NCI-H2196 (cell line): ENCODE data around the gene ASB13.

Source experiments
- DNase-seq: peaks from one replicate; lab custom pipeline; 2025; ENCODE audit not compliant: unreplicated experiment; lab: John Stamatoyannopoulos, UW

Gene ASB13

DNA sequence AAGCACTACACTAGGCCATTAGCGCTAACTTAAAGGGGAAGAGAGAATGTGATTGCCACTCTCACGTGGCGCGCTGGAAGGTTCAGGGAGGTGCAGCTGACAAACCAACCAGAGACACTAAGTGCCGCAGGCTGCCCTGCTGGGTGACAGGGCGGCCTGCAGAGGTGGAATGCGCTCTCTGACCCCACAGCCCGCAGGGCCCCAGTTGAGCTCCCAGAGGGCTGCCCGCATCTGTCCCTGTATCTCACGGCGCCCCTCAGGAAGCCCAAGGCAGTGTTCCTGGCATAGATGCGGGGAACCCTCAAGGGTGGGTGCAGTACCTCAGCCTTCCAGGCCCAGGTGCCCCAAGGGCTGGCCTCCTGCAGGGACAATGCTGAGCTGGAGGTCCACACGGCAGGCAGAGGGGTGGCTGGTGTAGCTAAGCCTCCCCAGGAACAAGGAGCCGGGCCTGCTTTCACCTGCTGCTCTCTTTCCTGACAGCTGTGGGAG, 75.0 kb downstream of the ASB13 start:
- no peak for DNase-seq

DNA sequence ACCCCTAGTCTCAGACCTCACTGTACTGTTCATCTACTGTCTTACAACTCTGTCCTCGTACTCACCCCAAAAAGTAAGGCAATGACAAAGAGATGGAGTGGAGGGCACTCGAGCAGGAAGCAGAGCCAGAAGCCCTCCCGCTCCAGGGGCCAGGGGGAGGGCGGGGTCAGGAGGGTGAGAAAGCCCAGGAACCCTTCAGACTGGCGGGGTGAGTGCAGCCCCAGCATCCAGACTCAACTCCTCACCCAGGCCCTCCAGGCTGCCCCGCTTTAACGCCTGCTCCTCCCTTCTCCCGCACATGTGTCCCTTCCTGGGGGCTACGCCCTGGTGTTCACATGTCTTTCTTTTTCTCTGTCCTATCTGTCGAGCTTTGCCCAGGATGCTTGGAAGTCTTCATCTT, 75.6 kb downstream of the ASB13 start:
- no peak for DNase-seq

DNA sequence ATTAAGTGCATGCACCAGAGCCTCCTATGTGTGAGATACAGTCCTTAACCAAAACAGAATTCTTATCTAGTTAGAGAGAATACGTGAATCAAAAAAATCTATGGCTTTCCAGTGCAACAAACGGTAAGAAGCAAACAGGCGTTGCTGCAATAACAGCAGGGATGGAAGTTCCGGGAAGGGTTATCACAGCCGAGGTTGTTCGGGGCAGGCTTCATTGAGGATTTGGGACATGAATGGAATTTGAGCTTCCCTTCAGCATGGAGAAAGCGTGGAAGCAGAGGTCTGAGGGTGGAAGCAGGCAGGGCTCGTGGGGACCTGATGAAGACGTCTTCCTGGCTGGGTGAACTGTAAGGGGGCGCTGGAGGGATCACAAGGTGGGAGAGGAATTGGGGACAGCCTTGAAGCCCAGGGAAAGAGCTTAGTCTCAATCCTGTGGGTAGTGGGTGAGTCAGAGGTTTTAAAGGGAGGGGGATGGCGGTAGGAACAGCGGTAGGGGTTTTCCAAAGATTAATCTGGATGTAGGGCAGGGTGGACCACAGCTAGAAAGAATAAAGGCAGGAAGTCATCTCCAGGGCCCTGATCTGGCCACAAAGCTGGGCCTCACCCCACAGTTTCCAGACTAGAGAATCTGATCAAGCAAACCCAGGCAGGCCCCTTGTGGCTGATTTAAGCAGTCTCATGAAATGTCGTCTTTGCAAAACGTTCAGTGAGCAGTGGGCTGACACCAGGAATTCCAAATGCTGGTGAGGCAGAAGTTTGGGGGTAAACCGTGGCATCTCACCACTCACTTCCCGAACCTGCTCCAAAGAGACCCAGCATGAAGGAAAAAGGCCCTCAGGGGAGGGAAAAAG, 76.5 kb downstream of the ASB13 start:
- DNase-seq: no peak

DNA sequence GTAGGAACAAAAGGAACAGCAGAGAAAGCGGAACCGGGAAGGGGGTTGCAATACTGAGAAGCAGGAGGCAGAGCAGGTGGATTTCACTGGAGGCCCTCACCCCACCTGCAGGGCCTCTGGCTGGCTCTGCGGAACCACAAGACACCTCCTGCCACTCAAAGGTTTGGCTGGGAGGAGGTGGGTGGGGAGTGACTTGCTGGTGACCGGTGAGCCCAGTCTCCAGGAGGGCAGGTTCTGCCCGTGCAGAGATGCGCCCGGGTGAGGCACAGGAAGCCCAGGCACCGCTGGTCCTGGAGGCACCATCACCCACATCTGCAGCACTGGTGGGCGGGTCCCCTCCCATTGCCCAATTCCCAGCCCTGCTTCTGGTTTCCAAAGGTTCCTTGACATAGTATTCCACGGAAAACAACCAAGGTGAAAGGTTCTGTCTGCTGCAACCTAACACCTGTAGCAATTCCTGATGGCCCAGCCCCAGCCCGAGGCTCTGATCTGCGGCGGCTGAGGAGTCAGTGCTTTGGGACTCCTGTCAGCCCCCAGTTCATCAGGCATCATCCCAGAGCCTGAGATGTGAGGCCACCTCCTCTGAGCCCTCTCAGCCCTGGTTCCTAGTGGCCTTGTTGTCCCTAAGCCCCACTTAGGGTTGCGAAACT, 77.3 kb downstream of the ASB13 start:
- DNase-seq: no peak
